Thyroid gland (tissue), 4 donors: Measurements from ENCODE around the gene CRYBA2.

Experiments used
- CTCF ChIP-seq, 6 experiments: fragments of 200-600 bp in 3 of 6; fragments of 450-650 bp in 3 of 6; sonication (generic) in 3 of 6; IDR thresholded peaks; one replicate each; pipeline ENCODE4 v1.5.1; 2016 to 2019; ENCODE audit warnings: antibody characterized with exemption in 6 of 6, mild to moderate bottlenecking in 2 of 6, inconsistent platforms in 1 of 6, moderate library complexity in 1 of 6
- POLR2A ChIP-seq, 2 donors: fragments of 450-650 bp; IDR thresholded peaks; one replicate each; pipeline ENCODE4 v1.6.1; 2017; ENCODE audit warnings: antibody characterized with exemption in 2 of 2, mild to moderate bottlenecking in 2 of 2, moderate library complexity in 1 of 2

- TF ChIP-seq POLR2A (IDR thresholded peaks at IDR 0.05) (no peak), CTCF (IDR thresholded peaks at IDR 0.05) (no peak)
Measured at GRCh38 chr2:219003267-219003634, 10.0 kb upstream of the CRYBA2 start.
